ENCODE measurements around the gene ZNF423. TPM values are rescaled to one million over a fixed set of nuclear protein-coding genes. Genes with fewer than 3 reads are reported as not detected.
A peak's percentile ranks its signal among the peaks of the same experiment; 100 is the strongest.

ZNF423 gene
- total RNA-seq, 4 donors from 2014 or later: 0.67 to 3.7 (median 2.2) TPM

DNA sequence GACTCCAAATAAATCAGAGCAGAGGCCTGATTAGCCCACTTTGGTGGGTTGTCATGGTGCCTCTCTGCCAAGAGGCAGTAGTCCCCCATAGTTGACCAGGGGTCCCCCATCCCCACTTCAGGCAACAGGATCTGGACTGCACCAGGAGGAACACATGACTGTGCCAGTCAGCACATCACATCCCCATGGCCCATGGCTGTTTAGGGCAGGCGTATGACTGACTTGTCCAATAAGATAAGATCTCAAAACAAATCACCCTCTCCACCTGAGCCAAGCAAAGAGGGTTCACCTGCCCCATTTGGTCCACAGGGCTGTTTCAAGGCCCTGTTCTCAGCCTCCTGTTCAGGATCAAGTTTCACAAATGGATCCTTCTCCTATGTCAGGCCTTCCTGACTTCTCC lies 389.0 kb downstream of the ZNF423 start:
- peak in 1 of 2 donors; percentile 76 for DNase-seq (ENCODE audit: low spot score in 2 of 2)
- 78 to 91% methylated on average over 1 of the region's 1 CpG for WGBS, 2 donors
- no peak for TF ChIP-seq POLR2A (IDR thresholded peaks at IDR 0.05)
- TF ChIP-seq, protein P1, sequence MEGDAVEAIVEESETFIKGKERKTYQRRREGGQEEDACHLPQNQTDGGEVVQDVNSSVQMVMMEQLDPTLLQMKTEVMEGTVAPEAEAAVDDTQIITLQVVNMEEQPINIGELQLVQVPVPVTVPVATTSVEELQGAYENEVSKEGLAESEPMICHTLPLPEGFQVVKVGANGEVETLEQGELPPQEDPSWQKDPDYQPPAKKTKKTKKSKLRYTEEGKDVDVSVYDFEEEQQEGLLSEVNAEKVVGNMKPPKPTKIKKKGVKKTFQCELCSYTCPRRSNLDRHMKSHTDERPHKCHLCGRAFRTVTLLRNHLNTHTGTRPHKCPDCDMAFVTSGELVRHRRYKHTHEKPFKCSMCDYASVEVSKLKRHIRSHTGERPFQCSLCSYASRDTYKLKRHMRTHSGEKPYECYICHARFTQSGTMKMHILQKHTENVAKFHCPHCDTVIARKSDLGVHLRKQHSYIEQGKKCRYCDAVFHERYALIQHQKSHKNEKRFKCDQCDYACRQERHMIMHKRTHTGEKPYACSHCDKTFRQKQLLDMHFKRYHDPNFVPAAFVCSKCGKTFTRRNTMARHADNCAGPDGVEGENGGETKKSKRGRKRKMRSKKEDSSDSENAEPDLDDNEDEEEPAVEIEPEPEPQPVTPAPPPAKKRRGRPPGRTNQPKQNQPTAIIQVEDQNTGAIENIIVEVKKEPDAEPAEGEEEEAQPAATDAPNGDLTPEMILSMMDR (IDR thresholded peaks at IDR 0.05): no peak
- intact Hi-C loops (cut with DNase I; ENCODE audit: low total_unique reads): no loop called here
- no peak overlapping the region for H3K4me3 ChIP-seq (ENCODE audit: low read depth, poor library complexity, severe bottlenecking)

DNA sequence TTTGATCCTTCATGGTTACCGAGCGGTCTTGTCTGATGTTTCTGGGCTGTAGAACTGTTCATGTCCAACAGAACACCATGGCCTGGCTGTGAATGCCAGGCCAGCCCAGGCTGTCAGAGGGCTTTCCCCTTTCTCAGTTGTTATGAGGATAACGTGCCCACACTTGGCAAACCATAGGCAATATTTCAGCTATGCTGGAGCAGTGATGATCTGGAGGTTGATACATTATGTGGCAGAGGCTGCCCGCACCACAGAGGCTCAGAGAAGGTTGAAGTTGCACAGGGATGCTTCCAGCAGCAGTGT lies 389.4 kb downstream of the ZNF423 start:
- DNase-seq (ENCODE audit: low spot score in 2 of 2): peak in 1 of 2 donors; percentile 39
- no peak for TF ChIP-seq POLR2A (IDR thresholded peaks at IDR 0.05)
- TF ChIP-seq, protein P1 (IDR thresholded peaks at IDR 0.05): no peak
- 79 to 84% methylated on average over 4 of the region's 4 CpGs for WGBS, 2 donors

DNA sequence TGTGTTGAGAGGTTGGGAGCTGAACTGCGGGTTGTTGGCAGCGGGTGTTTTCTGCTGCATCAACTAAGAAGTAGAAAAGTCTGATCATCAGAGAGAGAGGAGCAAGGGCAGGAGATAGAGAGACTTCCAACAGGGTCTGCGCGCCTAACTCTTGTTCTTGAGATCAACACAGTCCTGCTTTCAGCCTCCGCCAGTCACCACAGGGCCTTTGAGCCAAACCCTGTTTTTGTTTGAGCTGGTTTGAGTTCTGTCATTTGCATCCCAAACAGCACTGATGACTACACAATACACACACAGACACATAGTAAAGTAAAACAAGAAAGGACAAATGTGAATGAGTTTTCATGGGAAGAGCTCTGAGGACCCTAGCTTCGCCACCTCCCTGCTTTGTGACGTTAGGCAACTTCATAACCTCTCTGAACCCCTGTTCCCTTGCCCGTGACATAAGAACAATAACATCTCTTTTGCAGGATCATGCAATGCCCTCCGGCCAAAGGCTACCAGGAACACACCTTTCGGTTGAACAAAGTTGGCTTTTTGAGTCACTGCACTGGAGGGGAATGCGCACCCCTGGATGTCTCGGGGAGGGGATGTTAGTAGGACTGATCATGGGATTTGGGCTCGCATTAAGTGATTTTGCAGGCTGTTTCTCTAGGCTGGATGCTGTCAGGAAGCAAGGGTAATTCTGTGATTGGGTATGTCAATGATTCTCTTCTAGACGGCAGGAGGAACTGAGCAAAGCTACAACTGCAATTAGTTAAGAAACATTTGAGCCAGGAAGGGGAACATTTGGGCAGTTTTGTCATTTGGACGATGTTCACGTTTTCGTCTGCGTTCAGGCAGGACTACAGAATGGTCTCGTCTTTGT lies 390.0 kb downstream of the ZNF423 start:
- no peak overlapping the region for H3K4me3 ChIP-seq (ENCODE audit: low read depth, poor library complexity, severe bottlenecking)
- 83 to 86% methylated on average over 19 of the region's 19 CpGs for WGBS, 2 donors
- DNase-seq (ENCODE audit: low spot score in 2 of 2): peak in 1 of 2 donors; percentile 72
- intact Hi-C loops (cut with DNase I; ENCODE audit: low total_unique reads): no loop called here
- no peak for TF ChIP-seq POLR2A (IDR thresholded peaks at IDR 0.05)
- TF ChIP-seq, protein P1 (IDR thresholded peaks at IDR 0.05): no peak

More for the DNA sequence above, 389.4 kb downstream of the ZNF423 start:
- no peak overlapping the region for H3K4me3 ChIP-seq (ENCODE audit: low read depth, poor library complexity, severe bottlenecking)
- intact Hi-C loops (cut with DNase I; ENCODE audit: low total_unique reads): no loop called here

DNA sequence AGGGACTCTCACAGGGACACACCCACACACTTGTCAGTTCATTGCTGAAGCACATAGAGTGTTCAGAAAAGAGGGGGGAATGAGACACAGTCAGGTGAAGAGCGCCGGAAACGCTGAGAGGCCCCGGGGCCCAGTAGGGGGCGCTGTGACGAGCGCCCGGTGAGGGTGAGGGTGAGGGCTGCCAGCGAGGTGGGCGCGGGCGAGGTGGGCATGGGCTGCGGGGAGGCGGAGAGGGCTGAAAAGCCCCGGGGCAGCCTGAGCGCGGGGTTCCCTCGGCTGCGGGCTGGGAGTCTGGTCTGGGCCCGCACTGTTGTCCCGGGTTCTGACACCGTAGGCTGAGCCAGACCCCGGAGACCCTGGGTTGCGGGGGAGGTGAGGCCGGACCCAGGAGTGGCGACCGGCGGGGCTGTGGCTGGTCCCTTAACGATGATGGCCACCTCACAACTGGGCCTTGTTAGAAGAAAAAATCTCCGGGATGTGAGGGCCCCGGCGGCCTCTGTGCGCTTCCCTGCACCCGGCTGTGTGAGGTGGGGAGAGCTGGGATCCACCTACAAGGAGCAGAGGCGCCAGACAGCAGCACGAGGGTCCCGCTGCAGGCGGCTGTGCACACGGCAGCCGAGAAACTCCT lies 390.9 kb downstream of the ZNF423 start:
- intact Hi-C loops (cut with DNase I; ENCODE audit: low total_unique reads): no loop called here
- WGBS, 2 donors: 14 to 17% methylated on average over 28 to 40 of the region's 40 CpGs
- peak in 1 of 2 donors; percentile 74 for DNase-seq (ENCODE audit: low spot score in 2 of 2)
- H3K4me3 ChIP-seq (ENCODE audit: low read depth, poor library complexity, severe bottlenecking): no peak overlapping the region
- no peak for TF ChIP-seq POLR2A (IDR thresholded peaks at IDR 0.05)
- TF ChIP-seq, protein P1 (IDR thresholded peaks at IDR 0.05): no peak

DNA sequence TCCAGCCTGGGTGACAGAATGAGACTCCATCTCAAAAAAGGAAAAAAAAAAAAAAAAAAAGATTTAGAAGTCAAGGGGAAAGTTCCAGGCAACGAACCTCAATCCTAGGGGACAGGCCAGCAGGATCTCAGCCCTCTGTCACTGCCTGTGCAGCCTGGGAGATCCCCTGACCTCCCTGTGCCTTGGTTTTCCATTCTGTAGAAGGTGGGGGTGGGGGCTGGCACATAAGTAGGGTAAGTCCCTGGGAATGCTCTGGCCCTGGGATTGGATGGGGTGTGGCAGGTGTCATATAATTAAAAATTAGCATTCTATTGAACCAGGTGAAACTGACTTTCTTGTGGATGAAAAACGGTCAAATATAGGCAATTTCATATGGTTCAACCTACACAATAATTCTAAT lies 391.8 kb downstream of the ZNF423 start:
- no peak overlapping the region for H3K4me3 ChIP-seq (ENCODE audit: low read depth, poor library complexity, severe bottlenecking)
- WGBS, 2 donors: 52 to 72% methylated on average over 2 of the region's 2 CpGs
- DNase-seq (ENCODE audit: low spot score in 2 of 2): peak in 1 of 2 donors; percentile 10
- no peak for TF ChIP-seq POLR2A (IDR thresholded peaks at IDR 0.05)
- TF ChIP-seq, protein P1 (IDR thresholded peaks at IDR 0.05): no peak
- intact Hi-C loops (cut with DNase I; ENCODE audit: low total_unique reads): no loop called here

All from lower leg skin (tissue), 4 donors.